SKM-1 treated with dmso at 0.1 percent for 144 hours (cell line): ENCODE data around the gene STK24.

ENCODE experiments used
- DNase-seq: peaks from one replicate; lab custom pipeline; 2025; ENCODE audit not compliant: unreplicated experiment; lab: John Stamatoyannopoulos, UW

STK24 gene

GRCh38 chr13:98440390-98441055 is 136.4 kb downstream of the STK24 start:
- DNase-seq, result no peak

DNA sequence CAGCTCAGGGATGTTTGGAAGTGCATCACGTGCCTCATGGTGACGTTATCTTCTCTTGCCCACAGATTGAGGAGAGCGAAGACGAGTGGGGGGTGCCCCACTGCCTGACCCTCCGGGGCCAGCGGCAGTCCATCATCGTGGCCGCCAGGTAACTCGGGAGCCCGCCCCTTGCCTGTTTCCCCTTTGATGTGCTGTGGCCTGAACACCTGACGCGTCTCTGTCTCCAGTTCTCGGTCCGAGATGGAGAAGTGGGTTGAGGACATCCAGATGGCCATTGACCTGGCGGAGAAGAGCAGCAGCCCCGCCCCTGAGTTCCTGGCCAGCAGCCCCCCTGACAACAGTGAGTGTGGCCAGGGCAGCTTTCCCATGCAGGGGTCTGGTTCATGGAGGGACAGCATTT is 137.0 kb downstream of the STK24 start:
- no peak for DNase-seq

GRCh38 chr13:98439126-98439828 is 137.6 kb downstream of the STK24 start:
- no peak for DNase-seq

- no peak for DNase-seq
These were observed 138.4 kb downstream of the STK24 start for GRCh38 chr13:98438246-98439125.

DNA sequence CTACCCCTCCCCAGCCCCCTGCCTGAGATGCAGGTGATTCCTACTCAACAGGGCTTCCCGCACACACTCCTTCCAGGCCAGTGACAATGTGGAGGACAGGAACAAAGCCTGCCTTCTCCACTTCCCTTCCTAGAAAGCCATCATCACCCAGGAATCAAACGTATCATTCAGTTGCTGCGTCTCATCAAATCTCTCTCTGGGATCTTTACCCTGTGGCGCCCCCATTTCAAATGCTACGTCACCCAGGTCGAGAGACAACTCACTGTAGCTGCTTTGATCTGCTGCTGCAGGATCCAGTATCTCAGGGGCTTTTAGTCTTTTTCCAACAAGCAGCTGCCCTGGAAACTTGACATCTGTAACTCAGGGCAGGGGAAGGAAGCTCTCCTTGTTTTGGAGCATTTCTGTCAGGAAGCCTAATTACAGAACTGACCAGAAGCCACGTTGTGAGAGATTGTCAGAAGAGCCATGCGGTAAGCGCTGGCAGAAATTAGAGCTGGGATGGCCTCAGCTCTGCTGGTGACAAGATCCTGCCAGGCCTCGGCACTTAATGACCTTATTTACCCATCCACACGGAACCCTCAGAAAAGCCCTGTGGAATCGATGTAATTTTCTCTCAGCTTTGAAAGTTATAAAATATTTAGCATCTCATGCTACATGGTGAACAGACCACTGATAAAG is 140.5 kb downstream of the STK24 start:
- no peak for DNase-seq

DNA sequence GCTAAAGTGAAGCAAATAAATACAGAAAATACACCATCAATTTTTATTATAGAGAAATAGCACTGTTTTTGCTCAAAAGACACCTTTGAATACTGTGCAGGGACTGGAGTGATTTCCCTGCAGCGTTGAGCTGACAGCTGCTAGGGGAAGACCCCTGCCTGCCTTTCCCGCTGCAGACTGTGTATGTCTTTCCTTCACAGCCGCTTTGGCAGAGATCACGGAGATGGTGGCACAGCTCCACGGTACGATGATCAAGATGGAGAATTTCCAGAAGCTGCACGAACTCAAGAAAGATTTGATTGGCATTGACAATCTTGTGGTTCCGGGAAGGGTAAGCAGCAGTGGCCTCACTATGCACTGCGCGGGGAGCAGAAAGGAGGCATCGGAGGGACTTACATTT is 141.5 kb downstream of the STK24 start:
- DNase-seq, result no peak

DNA sequence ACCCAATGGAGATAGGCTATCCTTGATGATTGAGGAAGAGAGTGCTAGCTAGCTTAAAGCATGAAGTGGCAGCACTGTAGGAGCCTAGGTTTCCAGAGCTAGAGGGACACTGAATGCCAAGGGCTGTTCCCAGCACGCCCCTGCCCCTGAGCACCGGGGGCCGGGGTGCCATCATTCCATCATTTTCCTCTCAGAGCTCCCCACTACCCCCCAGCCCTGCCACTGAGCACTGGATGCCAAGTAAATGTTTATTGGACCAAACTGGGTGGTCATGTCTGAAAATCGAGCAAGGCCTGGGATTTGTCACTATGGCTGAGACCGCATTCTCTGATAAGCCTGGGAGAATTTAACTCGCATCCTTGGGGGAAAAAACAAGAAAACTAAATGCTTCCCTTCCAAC is 142.8 kb downstream of the STK24 start:
- DNase-seq, result no peak

GRCh38 chr13:98433654-98434053 is 143.3 kb downstream of the STK24 start:
- DNase-seq, result no peak

DNA sequence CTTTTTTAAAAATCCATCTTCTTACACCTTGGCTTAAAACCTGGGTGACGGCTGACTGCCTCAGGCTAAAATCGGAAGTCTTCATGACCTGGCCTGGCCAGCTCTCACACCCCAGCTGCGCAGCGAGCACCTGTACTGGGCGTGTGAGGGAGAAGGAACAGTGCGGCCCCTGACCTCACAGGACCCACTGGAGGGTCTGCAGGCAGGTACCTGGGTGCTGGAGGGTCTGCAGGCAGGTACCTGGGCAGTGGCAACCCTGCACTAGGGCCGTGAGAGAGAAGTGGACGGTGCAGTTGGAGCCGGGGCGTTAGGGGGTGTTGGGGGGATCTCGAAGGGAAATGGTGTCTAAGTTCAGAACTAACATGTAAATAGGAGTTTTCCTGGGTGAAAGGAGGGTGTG is 144.3 kb downstream of the STK24 start:
- DNase-seq, result no peak

DNA sequence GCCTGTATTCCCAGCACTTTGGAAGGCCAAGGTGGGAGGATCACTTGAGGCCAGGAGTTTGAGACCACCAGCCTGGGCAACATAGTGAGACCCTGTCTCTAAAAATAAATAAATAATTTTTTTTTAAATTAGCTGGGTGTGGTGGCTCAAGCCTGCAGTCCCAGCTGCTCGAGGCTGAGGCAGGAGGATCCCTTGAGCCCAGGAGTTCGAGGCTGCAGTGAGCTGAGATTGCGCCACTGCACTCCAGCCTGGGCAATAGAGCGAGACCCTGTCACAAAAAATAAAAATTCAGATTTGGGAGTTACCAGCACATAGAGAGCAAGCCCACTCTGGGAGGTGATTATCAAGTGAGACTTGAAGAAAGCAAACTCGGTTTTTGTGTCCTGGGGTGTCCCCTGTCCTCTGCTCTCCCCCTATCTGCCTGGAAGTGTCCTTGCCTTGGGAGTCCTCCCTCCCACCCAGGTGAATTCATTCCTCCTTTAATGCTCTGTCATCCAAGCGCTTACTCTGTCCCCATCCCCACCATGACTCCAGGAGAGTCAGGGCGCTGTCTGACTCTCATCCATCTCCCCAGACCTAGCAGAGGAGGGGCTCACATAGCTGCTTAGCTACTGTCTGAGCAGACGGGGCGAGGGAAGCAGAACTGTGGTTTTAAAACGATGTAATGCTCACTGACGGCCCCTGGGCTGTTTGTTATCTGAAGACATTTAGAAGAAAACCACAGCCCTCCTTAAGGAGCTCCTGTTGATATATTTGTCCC is 146.8 kb downstream of the STK24 start:
- DNase-seq, result no peak

DNA sequence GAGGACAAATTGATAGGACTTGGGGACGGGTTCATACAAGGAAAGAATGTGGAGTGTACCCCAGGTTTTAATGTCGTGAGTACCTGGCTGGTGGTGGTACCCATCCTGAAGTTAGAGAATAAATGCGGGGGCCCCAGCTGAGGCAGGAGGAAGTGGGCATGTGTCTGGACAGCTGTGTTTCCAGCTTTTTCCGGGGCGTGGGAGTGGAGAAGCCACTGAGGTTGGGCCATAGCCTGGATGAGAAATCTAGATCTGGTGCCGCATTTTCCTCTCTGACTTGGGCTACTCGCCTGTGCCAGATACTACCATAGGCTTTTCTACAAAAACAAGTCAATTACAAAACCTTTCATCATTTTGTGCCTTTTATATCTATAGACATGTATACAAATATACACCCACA is 147.4 kb downstream of the STK24 start:
- DNase-seq, result no peak

GRCh38 chr13:98429081-98429480 is 147.8 kb downstream of the STK24 start:
- no peak for DNase-seq

DNA sequence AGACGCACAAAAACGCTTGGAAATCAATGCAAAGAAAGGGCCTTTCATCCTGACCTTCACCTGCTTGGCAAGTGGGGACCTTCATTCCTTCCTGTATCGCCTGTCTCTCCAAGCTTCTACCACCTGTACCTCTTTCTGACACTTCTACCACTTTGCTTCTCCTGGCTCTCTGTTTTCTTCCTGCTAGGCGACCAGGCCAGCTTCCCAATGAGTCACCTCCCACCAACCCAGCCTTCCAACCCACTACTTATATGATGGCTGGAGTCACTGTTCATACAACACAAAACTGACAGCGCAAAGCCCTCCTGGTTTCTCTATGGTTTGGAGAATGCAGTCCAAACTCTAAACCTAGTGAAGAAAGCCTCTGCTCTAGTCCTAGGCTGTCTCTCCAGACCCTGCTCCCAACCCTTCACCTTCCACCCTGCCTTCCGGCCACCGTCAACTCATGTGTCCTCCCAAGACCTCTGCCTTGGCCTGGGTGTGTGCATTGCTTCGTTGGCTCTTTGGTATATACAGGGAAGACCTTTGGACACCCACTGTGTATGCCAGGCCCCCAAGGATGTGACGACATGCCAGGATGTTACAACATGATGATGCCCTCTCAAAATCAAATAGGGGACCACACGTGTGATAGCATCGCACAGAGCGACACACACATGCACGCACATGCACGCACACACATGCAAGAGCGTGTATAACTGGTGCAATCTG is 148.5 kb downstream of the STK24 start:
- DNase-seq, result no peak

- no peak for DNase-seq
These were observed 149.4 kb downstream of the STK24 start for GRCh38 chr13:98427331-98427995.

GRCh38 chr13:98423417-98423816 is 153.5 kb downstream of the STK24 start:
- no peak for DNase-seq

DNA sequence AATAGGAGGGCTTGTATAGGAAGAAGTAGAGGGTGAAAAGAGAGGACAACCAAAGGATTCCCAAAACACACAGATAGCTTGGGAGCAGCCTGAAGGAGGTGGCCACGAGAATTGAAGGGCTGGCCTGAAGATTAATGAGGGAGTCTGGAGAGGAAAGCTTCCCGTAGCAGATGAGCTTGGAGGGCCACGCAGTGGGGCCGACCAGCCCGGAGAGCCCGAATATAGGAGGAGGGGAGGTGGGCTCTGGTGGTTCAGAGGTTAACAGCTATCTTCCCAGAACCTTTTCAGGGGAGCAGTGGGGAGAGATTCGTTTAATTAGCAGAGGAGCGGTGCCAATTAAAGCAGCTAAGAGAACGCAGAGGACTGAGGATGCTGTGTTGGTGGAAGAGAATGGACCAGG is 154.9 kb downstream of the STK24 start:
- DNase-seq, result no peak

DNA sequence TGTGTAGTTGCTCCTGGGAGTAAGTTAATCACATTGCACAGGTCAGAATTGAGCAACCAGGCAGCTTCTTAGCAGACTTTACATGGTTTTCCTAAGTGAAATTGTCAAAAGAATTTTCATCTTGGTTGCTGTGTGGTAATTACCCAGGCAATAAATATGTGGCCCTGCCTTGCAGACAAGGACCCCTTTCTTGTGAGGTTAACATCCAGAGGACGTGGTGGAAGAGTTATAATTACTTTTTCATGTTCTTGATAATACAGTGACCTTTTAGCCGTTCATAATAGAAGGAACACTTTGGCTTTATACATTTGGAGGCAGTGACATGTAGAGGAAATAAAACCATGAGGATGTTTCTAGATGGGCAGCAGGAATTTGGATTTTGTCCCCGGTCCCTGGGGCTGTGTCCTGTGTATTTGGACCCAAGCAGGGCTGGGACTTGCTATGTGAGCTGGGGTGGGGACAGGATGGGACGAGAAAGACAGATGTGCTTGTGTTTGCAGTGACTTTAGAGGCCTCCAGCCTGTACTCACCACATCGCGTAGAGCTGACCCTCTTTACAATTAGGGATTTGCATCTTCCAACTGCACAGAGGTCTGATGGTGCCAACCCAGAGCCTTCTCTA is 156.2 kb downstream of the STK24 start:
- DNase-seq, result no peak

- no peak for DNase-seq
These were observed 156.9 kb downstream of the STK24 start for GRCh38 chr13:98419786-98420553.
